H1 (cell line): ENCODE data around the gene SNAPC3.
A peak's percentile ranks its signal among the peaks of the same experiment; 100 is the strongest.

ENCODE experiments used
- CTCF ChIP-seq, 3 experiments: IDR thresholded peaks; 1 replicate in 2 of 3; 2 replicates in 1 of 3; pipeline versions ENCODE4 v1.5.1 to v1.6.1; 2011; ENCODE audit warnings: low read length in 3 of 3, mild to moderate bottlenecking in 3 of 3, inconsistent platforms in 2 of 3, low read depth in 1 of 3, moderate library complexity in 1 of 3; ENCODE audit not compliant: insufficient read depth in 1 of 3; ENCODE audit errors: control extremely low read depth in 1 of 3
- POLR2A ChIP-seq, 2 experiments: IDR thresholded peaks; 1 replicate in 1 of 2; 2 replicates in 1 of 2; pipeline ENCODE4 v1.6.1; 2011; ENCODE audit warnings: low read depth in 2 of 2, low read length in 2 of 2, mild to moderate bottlenecking in 2 of 2; ENCODE audit errors: control extremely low read depth in 1 of 2

- TF ChIP-seq CTCF (IDR thresholded peaks at IDR 0.05; ENCODE audit: control extremely low read depth in 1 of 3, insufficient read depth in 1 of 3, low read depth in 1 of 3, low read length in 3 of 3) (peak; percentile 45 to 84 (median 63)), POLR2A (IDR thresholded peaks at IDR 0.05; ENCODE audit: control extremely low read depth in 1 of 2, low read depth in 2 of 2, low read length in 2 of 2) (no peak)
These were observed 19.5 kb upstream of the SNAPC3 start for GRCh38 chr9:15403155-15403554.
